Sigmoid colon (tissue), 7 donors: ENCODE results near the gene BMPR1A. TPM values are rescaled to one million over a fixed set of nuclear protein-coding genes. Genes with fewer than 3 reads are reported as not detected.

Experiments used
- DNase-seq: peaks from one replicate; pipeline ENCODE4 v3.0.0-alpha.2; 2019
- H3K27ac ChIP-seq, 4 donors: fragments of 200-600 bp; sonication (generic); one replicate each; pipeline ENCODE4 v1.5.1; 2016 to 2019; ENCODE audit warnings: mild to moderate bottlenecking in 1 of 4
- H3K27me3 ChIP-seq, 3 donors: fragments of 200-600 bp; sonication (generic); one replicate each; pipeline ENCODE4 v1.5.1; 2019; ENCODE audit warnings: mild to moderate bottlenecking in 1 of 3
- H3K36me3 ChIP-seq, 4 donors: fragments of 200-600 bp; sonication (generic); one replicate each; pipeline ENCODE4 v1.5.1; 2016 to 2019
- H3K4me1 ChIP-seq, 4 donors: fragments of 200-600 bp; sonication (generic); one replicate each; pipeline ENCODE4 v1.5.1; 2017 to 2019
- H3K4me3 ChIP-seq, 4 donors: fragments of 200-600 bp; sonication (generic); one replicate each; pipeline ENCODE4 v1.5.1; 2017 to 2019; ENCODE audit warnings: mild to moderate bottlenecking in 2 of 4, moderate library complexity in 1 of 4
- H3K9me3 ChIP-seq, 4 donors: fragments of 200-600 bp in 3 of 4; sonication (generic) in 3 of 4; one replicate each; pipeline versions ENCODE4 v1.5.1 to v1.6.1; 2013 to 2019
- EP300 ChIP-seq, 4 donors: sonication (generic); formaldehyde crosslinking; IDR thresholded peaks; one replicate each; pipeline ENCODE4 v1.6.1; 2017; ENCODE audit warnings: antibody characterized with exemption in 4 of 4
- POLR2A ChIP-seq, 2 donors: fragments of 450-650 bp; IDR thresholded peaks; one replicate each; pipeline ENCODE4 v1.6.1; 2016; ENCODE audit warnings: antibody characterized with exemption in 2 of 2, mild to moderate bottlenecking in 2 of 2, moderate library complexity in 2 of 2
- POLR2AphosphoS5 ChIP-seq, 4 donors: sonication (generic); formaldehyde crosslinking; IDR thresholded peaks; one replicate each; pipeline ENCODE4 v1.6.1; 2017; ENCODE audit warnings: antibody characterized with exemption in 4 of 4
- WGBS, 2 donors: extraction: QIAGEN DNeasy Blood & Tissue Kit; methylation state at CpG; one replicate each; pipeline ENCODE4 v1.1.7; 2013; 5-methylcytosine and 5-hydroxymethylcytosine counted together
- intact Hi-C: fragments of 100-400 bp; cut with DNase I; formaldehyde crosslinking; loops from one replicate; pipeline ENCODE4 v1.15.1; 2023
- polyA plus RNA-seq, 3 donors: library from polyadenylated mRNA; stranded (reverse); fragments of 200-250 nt; gene quantifications; one replicate each; pipeline ENCODE4 v1.2.3, GENCODE V29; 2013
- total RNA-seq, 4 donors: library from RNA; depleted of rRNA; stranded (reverse); fragments of >200 nt; gene quantifications; one replicate each; pipeline ENCODE4 v1.1.0, GENCODE V29; 2016
- TF ChIP-seq, protein P1 (sequence below), 4 experiments: fragments of 450-650 bp in 3 of 4; fragments of 200-600 bp in 1 of 4; IDR thresholded peaks; one replicate each; pipeline ENCODE4 v1.5.1; 2016 to 2019; ENCODE audit warnings: antibody characterized with exemption in 4 of 4, mild to moderate bottlenecking in 3 of 4, moderate library complexity in 2 of 4
- donor health status: healthy with polysubstance abuse.
- donor health status: Bipolar disorder and iron deficiency.
- donor health status: healthy.

The BMPR1A gene
- total and polyA plus RNA-seq, 7 donors, result 5.5 to 145 (median 84.2) TPM

DNA sequence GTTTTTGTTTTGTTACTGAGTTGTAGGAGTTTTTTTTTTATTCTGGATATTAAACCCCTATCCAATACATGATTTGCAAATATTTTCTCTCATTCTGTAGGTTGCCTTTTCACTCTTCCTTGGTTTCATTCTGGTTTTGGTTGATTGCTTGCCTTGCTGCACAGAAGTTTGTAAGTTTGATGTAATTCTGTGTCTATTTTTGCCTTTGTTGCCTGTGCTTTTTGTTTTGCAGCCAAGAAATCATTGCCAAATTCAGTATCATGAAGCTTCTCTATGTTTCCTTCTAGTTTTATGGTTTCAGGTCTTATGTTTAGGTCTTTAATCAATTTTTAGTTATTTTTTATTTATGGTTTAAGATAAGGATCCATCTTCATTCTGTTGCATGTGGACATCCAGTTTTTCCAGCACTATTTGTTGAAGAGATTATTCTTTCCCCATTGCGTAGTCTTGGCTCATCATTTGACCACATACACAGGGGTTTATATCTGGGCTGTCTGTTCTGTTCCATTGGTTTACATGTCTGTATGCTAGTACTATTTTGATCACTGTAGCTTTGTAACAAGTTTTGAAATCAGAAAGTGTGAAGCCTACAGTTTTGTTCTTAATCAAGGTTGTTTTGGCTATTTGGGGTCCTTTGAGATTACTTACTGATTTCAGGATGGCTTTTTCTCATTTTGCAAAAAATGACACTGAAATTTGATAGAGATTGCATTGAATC is 26.4 kb downstream of the BMPR1A start:
- Histone ChIP-seq H3K27me3 (no peaks in the 10 kb centered on the region), H3K36me3 (no peaks in the 10 kb centered on the region), H3K27ac (peak overlapping the region; percentile 25 to 64 (median 48)), H3K4me3 (no peak overlapping the region), H3K9me3 (no peaks in the 10 kb centered on the region), H3K4me1 (peaks cover 0 to 77% (median 64%) of the 10 kb centered on the region in 4 donors)
- 84 to 93% methylated on average over 1 of the region's 1 CpG for WGBS, 2 donors
- intact Hi-C loops, result no loop called here
- TF ChIP-seq POLR2AphosphoS5 (IDR thresholded peaks at IDR 0.05) (peak in 2 of 4 donors; percentile 6 to 19), EP300 (IDR thresholded peaks at IDR 0.05) (no peak)
- no peak for DNase-seq

DNA sequence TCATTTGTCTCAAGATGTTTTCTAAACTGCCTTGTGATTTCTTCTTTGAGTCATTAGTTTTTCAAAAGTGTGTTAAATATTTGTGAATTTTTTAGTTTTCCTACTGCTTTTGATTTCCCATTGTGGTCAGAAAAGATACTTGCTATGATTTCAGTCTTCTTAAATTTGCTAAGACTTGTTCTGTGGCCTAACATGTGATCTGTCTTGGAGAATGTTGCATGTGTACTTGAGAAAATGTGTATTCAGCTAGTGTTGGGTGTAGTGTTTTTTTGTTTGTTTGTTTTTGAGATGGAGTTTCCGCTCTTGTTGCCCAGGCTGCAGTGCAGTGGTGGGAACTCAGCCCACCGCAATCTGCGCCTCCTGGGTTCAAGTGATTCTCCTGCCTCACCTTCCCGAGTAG is 28.6 kb downstream of the BMPR1A start:
- DNase-seq, result no peak
- WGBS, 2 donors, result 92 to 96% methylated on average over 4 of the region's 4 CpGs
- intact Hi-C loops, result no loop called here

DNA sequence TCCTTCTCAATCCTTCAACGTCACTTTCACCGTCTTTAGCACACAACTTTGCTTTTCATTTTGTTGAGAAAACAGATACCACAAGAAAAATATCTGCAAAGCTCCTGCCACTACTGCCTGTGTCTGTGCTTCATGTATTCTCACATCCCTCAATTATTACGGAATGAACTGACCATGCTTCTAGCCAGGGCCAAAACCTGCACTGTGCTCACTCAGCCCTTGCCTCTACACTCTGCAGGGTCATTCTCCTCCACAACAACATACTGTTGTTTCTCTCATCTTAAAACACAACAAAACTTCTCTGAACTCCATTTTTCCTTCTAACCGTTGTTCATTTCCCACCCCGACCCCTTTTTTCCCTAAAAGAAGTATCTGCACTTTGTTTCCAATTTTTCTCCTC is 29.5 kb downstream of the BMPR1A start:
- TF ChIP-seq POLR2AphosphoS5 (IDR thresholded peaks at IDR 0.05), result no peak
- TF ChIP-seq, protein P1, sequence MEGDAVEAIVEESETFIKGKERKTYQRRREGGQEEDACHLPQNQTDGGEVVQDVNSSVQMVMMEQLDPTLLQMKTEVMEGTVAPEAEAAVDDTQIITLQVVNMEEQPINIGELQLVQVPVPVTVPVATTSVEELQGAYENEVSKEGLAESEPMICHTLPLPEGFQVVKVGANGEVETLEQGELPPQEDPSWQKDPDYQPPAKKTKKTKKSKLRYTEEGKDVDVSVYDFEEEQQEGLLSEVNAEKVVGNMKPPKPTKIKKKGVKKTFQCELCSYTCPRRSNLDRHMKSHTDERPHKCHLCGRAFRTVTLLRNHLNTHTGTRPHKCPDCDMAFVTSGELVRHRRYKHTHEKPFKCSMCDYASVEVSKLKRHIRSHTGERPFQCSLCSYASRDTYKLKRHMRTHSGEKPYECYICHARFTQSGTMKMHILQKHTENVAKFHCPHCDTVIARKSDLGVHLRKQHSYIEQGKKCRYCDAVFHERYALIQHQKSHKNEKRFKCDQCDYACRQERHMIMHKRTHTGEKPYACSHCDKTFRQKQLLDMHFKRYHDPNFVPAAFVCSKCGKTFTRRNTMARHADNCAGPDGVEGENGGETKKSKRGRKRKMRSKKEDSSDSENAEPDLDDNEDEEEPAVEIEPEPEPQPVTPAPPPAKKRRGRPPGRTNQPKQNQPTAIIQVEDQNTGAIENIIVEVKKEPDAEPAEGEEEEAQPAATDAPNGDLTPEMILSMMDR (IDR thresholded peaks at IDR 0.05), result no peak
- TF ChIP-seq EP300 (IDR thresholded peaks at IDR 0.05), result no peak
- no peak for TF ChIP-seq POLR2A (IDR thresholded peaks at IDR 0.05)
- DNase-seq, result no peak
- 51 to 60% methylated on average over 5 of the region's 5 CpGs for WGBS, 2 donors
- no peaks in the 10 kb centered on the region for H3K36me3 ChIP-seq
- no peaks in the 10 kb centered on the region for H3K9me3 ChIP-seq
- peak overlapping the region; percentile 46 to 65 (median 64) for H3K27ac ChIP-seq
- intact Hi-C loops, result no loop called here
- no peak overlapping the region for H3K4me3 ChIP-seq
- H3K27me3 ChIP-seq, result no peaks in the 10 kb centered on the region
- H3K4me1 ChIP-seq, result peaks cover 0 to 73% (median 49%) of the 10 kb centered on the region in 4 donors

More for the DNA sequence above, 28.6 kb downstream of the BMPR1A start:
- TF ChIP-seq POLR2AphosphoS5 (IDR thresholded peaks at IDR 0.05), result no peak
- TF ChIP-seq POLR2A (IDR thresholded peaks at IDR 0.05), result no peak
- TF ChIP-seq, protein P1 (IDR thresholded peaks at IDR 0.05), result no peak
- TF ChIP-seq EP300 (IDR thresholded peaks at IDR 0.05), result no peak
- Histone ChIP-seq H3K4me1 (peaks cover 0 to 73% (median 49%) of the 10 kb centered on the region in 4 donors), H3K36me3 (no peaks in the 10 kb centered on the region), H3K27me3 (no peaks in the 10 kb centered on the region), H3K9me3 (no peaks in the 10 kb centered on the region), H3K4me3 (no peak overlapping the region), H3K27ac (peak overlapping the region; percentile 46 to 65 (median 64))

DNA sequence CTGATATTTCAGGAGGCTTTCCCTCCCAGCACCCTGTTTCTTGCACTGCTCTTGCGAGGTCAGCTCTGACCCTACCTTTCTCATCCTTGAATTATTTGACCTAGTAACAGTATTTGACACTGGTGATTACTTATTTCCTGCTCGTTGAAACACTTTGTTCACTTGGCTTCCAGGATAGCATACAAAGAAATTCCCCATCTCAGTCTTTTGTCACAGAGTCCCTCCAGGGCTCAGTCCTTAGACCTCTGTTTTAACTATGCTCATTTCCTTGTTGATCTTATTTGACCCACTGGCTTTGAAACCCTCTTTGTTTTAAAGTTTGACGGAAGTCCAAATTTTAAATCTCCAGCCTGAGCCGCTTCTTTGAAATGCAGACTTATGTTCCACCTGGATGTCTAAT is 29.9 kb downstream of the BMPR1A start:
- intact Hi-C loops, result no loop called here
- peak overlapping the region; percentile 46 to 65 (median 64) for H3K27ac ChIP-seq
- no peaks in the 10 kb centered on the region for H3K36me3 ChIP-seq
- peaks cover 0 to 73% (median 49%) of the 10 kb centered on the region in 4 donors for H3K4me1 ChIP-seq
- TF ChIP-seq POLR2A (IDR thresholded peaks at IDR 0.05) (no peak), POLR2AphosphoS5 (IDR thresholded peaks at IDR 0.05) (no peak), EP300 (IDR thresholded peaks at IDR 0.05) (no peak)
- TF ChIP-seq, protein P1 (IDR thresholded peaks at IDR 0.05), result no peak
- H3K27me3 ChIP-seq, result no peaks in the 10 kb centered on the region
- H3K9me3 ChIP-seq, result no peaks in the 10 kb centered on the region
- no peak for DNase-seq
- 13 to 36% methylated on average over 4 of the region's 4 CpGs for WGBS, 2 donors
- no peak overlapping the region for H3K4me3 ChIP-seq

DNA sequence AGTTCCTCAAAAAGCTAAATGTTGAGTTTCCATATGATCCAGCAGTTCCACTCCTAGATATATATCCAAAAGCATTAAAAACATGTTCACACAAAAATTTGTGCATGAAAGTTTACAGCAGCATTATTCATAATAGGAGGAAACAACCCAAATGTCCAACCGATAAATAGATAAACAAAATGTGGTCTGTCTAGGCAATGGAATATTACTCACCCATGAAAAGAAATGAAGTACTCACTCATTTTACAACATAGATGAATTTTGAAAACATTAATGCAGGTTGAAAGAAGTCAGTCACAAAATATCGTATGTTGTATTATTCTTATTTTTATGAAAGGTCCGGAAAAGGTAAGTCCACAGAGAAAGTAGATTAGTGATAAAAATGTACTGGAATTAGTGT is 34.0 kb downstream of the BMPR1A start:
- H3K27me3 ChIP-seq, result no peaks in the 10 kb centered on the region
- intact Hi-C loops, result no loop called here
- DNase-seq, result no peak
- TF ChIP-seq POLR2A (IDR thresholded peaks at IDR 0.05), result no peak
- no peak for TF ChIP-seq EP300 (IDR thresholded peaks at IDR 0.05)
- TF ChIP-seq POLR2AphosphoS5 (IDR thresholded peaks at IDR 0.05), result no peak
- TF ChIP-seq, protein P1 (IDR thresholded peaks at IDR 0.05), result no peak
- WGBS, 2 donors, result 94 to 95% methylated on average over 3 of the region's 3 CpGs
- H3K4me3 ChIP-seq, result no peak overlapping the region
- H3K27ac ChIP-seq, result no peak overlapping the region
- peaks cover 0 to 73% (median 51%) of the 10 kb centered on the region in 4 donors for H3K4me1 ChIP-seq
- peaks cover 0 to 4% (median 0%) of the 10 kb centered on the region in 4 donors for H3K36me3 ChIP-seq
- no peaks in the 10 kb centered on the region for H3K9me3 ChIP-seq
